Endothelial cell (in vitro differentiated cells): Measurements from ENCODE around the gene TADA2B. TPM values are rescaled to one million over a fixed set of nuclear protein-coding genes. Genes with fewer than 3 reads are reported as not detected.
A peak's percentile ranks its signal among the peaks of the same experiment; 100 is the strongest.

ENCODE experiments used
- DNase-seq: peaks from one replicate; pipeline ENCODE4 v3.0.0; 2021; ENCODE audit warnings: low spot score
- H3K27ac Mint-ChIP-seq: one replicate; pipeline ENCODE4 v1.8.0; 2021; ENCODE audit warnings: mixed read lengths, inconsistent platforms; ENCODE audit not compliant: unreplicated experiment
- H3K27me3 Mint-ChIP-seq: one replicate; pipeline ENCODE4 v1.8.0; 2021; ENCODE audit warnings: mild to moderate bottlenecking, moderate library complexity, mixed read lengths, inconsistent platforms; ENCODE audit not compliant: unreplicated experiment
- H3K36me3 Mint-ChIP-seq: one replicate; pipeline ENCODE4 v1.8.0; 2021; ENCODE audit warnings: mild to moderate bottlenecking, low read depth, mixed read lengths, inconsistent platforms; ENCODE audit not compliant: unreplicated experiment
- H3K4me1 Mint-ChIP-seq: one replicate; pipeline ENCODE4 v1.8.0; 2021; ENCODE audit warnings: mild to moderate bottlenecking, mixed read lengths, inconsistent platforms; ENCODE audit not compliant: unreplicated experiment
- H3K4me3 Mint-ChIP-seq: one replicate; pipeline ENCODE4 v1.8.0; 2021; ENCODE audit warnings: mild to moderate bottlenecking, mixed read lengths, inconsistent platforms; ENCODE audit not compliant: unreplicated experiment
- H3K9me3 Mint-ChIP-seq: one replicate; pipeline ENCODE4 v1.8.0; 2021; ENCODE audit warnings: mixed read lengths, inconsistent platforms; ENCODE audit not compliant: unreplicated experiment
- total RNA-seq: library from RNA; stranded (reverse); fragmentation: NEBNext Ultra II Directional; extraction: Animal tissue kit (Norgen Biotek cat#: 25700); gene quantifications from one replicate; pipeline ENCODE4 v1.2.1, GENCODE V29; 2021; ENCODE audit not compliant: unreplicated experiment
- TF ChIP-seq, protein P1 (sequence below): fragments of 200-600 bp; sonication (generic); IDR thresholded peaks from one replicate; pipeline ENCODE4 v1.5.0; 2021; ENCODE audit warnings: antibody characterized with exemption; ENCODE audit not compliant: unreplicated experiment

Gene TADA2B
- total RNA-seq, 1 donor from 2014 or later: 20.2 TPM

DNA sequence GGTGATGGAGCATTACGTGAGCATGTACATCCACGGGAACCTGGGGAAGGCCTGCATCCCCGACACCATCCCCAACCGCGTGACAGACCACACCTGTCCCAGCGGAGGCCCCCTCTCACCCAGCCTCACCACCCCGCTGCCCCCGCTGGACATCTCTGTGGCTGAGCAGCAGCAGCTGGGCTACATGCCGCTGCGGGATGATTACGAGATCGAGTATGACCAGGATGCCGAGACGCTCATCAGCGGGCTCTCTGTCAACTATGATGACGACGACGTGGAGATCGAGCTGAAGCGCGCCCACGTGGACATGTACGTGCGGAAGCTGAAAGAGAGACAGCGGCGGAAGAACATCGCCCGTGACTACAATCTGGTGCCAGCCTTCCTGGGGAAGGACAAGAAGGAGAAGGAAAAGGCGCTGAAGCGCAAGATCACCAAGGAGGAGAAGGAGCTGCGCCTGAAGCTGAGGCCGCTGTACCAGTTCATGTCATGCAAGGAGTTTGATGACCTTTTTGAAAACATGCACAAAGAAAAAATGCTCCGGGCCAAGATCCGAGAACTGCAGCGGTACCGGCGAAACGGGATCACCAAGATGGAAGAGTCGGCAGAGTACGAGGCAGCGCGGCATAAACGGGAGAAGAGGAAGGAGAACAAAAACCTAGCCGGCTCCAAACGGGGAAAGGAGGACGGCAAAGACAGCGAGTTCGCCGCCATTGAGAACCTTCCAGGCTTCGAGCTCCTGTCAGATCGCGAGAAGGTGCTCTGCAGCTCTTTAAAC lies 11.1 kb downstream of the TADA2B start:
- Mint-ChIP-seq H3K4me1 (peaks cover 24% of the 10 kb centered on the region), H3K27ac (no peak overlapping the region), H3K27me3 (peaks cover 6% of the 10 kb centered on the region), H3K9me3 (no peaks in the 10 kb centered on the region), H3K4me3 (peak overlapping the region; percentile 27), H3K36me3 (peaks cover 5% of the 10 kb centered on the region)
- TF ChIP-seq, protein P1, sequence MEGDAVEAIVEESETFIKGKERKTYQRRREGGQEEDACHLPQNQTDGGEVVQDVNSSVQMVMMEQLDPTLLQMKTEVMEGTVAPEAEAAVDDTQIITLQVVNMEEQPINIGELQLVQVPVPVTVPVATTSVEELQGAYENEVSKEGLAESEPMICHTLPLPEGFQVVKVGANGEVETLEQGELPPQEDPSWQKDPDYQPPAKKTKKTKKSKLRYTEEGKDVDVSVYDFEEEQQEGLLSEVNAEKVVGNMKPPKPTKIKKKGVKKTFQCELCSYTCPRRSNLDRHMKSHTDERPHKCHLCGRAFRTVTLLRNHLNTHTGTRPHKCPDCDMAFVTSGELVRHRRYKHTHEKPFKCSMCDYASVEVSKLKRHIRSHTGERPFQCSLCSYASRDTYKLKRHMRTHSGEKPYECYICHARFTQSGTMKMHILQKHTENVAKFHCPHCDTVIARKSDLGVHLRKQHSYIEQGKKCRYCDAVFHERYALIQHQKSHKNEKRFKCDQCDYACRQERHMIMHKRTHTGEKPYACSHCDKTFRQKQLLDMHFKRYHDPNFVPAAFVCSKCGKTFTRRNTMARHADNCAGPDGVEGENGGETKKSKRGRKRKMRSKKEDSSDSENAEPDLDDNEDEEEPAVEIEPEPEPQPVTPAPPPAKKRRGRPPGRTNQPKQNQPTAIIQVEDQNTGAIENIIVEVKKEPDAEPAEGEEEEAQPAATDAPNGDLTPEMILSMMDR: no peak
- no peak for DNase-seq

DNA sequence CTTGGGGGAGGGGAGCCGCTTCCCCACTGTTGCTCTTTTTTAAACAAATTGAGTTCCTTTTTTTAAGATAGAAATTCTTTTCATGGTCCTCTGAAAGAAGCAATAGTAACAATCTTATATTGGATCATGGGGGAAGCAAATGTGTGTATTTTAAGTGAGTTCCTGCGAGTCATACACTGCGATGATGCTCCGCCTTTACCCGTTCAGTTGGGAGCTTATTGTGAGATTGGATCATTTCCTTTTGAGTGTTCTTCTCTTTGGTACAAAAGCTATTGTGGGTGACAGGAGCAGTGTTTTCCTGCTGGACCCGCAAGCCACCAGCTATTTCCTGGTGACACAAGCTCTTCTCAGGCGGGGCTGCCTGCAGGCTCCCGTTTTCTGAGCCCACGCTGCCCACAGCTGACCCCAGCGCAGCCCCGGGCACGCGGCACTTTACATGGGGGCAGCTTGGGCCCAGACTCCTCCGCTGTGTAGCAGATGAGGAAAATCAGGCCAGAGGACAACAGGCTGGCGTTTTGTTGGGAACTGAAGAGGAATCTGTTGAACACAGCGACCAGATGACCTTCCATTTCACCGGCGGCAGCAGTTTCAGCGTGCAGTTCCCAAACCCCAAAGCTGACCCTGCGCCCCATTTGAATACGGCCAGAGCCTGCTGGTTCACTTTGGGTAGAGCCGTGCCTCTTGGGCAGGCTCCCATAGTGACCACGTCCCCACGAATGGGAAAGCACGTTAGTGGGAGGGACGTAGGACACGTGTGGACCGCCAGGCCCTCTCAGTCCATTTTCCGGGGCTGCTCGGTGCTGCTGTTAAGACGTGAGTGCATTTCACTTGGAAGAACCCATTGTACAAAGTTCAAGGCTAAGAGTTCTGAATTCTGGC lies 12.2 kb downstream of the TADA2B start:
- peaks cover 24% of the 10 kb centered on the region for H3K4me1 Mint-ChIP-seq
- peak overlapping the region; percentile 89 for H3K27ac Mint-ChIP-seq
- peaks cover 3% of the 10 kb centered on the region for H3K27me3 Mint-ChIP-seq
- H3K4me3 Mint-ChIP-seq: peak overlapping the region; percentile 56
- DNase-seq: no peak
- TF ChIP-seq, protein P1: no peak
- peaks cover 7% of the 10 kb centered on the region for H3K36me3 Mint-ChIP-seq
- no peaks in the 10 kb centered on the region for H3K9me3 Mint-ChIP-seq

DNA sequence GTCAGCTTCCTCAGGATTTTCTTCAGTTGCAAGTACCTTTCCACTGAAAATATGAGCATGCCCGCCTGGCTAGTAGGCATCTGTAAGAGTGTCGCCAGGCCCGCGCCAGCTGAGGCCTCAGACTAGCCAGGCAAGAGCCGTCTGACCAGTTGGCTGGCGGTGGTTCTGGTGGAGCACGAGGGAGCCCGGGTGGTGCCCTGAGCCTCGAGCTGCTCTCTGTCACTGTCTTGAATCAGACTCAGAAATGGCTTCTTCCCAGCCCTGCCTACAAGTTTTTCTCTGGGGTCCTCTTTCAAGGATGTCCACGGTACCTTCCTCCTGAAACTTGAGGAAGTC lies 12.8 kb downstream of the TADA2B start:
- DNase-seq: no peak
- H3K4me3 Mint-ChIP-seq: no peak overlapping the region
- H3K9me3 Mint-ChIP-seq: no peaks in the 10 kb centered on the region
- H3K27me3 Mint-ChIP-seq: peaks cover 3% of the 10 kb centered on the region
- peaks cover 12% of the 10 kb centered on the region for H3K36me3 Mint-ChIP-seq
- TF ChIP-seq, protein P1: no peak
- H3K27ac Mint-ChIP-seq: peak overlapping the region; percentile 89
- H3K4me1 Mint-ChIP-seq: peaks cover 24% of the 10 kb centered on the region

DNA sequence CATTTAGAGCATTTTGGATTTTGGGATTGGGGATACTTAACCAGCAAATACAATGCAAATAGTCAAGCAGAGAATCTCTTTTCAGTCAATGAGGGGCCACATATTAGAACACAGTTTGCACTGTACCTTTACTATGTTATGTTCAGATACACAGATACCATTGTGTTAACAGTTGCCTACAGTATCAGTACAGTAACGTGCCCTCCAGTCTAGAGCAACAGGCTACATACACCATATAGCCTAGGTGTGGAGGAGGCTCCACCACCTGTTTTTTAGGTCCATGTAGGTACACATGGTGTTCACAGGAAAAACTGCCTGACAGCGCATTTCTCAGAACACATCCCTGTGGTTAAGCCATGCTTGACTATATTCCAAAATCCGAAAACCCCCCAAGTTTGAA lies 15.6 kb downstream of the TADA2B start:
- peaks cover 3% of the 10 kb centered on the region for H3K27me3 Mint-ChIP-seq
- peaks cover 22% of the 10 kb centered on the region for H3K4me1 Mint-ChIP-seq
- TF ChIP-seq, protein P1: no peak
- H3K27ac Mint-ChIP-seq: no peak overlapping the region
- peaks cover 28% of the 10 kb centered on the region for H3K36me3 Mint-ChIP-seq
- H3K9me3 Mint-ChIP-seq: no peaks in the 10 kb centered on the region
- no peak overlapping the region for H3K4me3 Mint-ChIP-seq
- DNase-seq: no peak

DNA sequence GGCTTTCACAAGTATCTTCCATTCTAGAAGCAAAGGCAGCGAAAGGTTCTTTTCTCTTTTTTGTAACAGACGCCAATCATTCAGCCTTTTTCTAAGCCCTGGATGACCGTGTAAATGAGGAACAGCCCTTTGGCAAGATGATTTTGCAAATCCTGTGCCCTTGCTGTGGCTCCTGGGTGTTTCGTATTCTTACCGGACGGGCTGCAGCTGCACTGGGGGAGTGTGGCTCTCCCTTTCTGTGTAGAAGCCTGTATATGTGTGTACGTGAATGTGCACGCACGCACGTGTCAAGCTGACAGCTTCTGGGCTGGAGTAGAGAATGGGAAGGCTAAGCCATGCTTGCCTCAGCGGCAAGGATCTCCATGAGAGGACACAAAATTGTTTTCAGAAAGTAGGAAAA lies 16.5 kb downstream of the TADA2B start:
- H3K4me3 Mint-ChIP-seq: no peak overlapping the region
- no peak for DNase-seq
- H3K4me1 Mint-ChIP-seq: peaks cover 16% of the 10 kb centered on the region
- TF ChIP-seq, protein P1: no peak
- H3K27me3 Mint-ChIP-seq: peaks cover 3% of the 10 kb centered on the region
- H3K27ac Mint-ChIP-seq: no peak overlapping the region
- no peaks in the 10 kb centered on the region for H3K9me3 Mint-ChIP-seq
- peaks cover 23% of the 10 kb centered on the region for H3K36me3 Mint-ChIP-seq
